Neural cell (in vitro differentiated cells): ENCODE data around the gene RNASE2. TPM values are rescaled to one million over a fixed set of nuclear protein-coding genes. Genes with fewer than 3 reads are reported as not detected.
"Not testable (repeated sequence)": the region's sequence is repeated elsewhere in the genome, so short reads cannot be mapped to it uniquely, and the experiment has no call there.

Experiments used
- H2AFZ ChIP-seq: fragments of 200-600, 300-800 bp; sonication (generic), shearing (Covaris generic); 2 replicates; pipeline ENCODE4 v1.6.0; 2014; ENCODE audit warnings: low read depth, mild to moderate bottlenecking, antibody characterized with exemption, low read length, moderate library complexity
- H3F3A ChIP-seq: fragments of 200-600 bp; shearing (Covaris generic); 2 replicates; pipeline ENCODE4 v1.6.1; 2016; ENCODE audit warnings: mild to moderate bottlenecking, moderate library complexity, mixed read lengths, antibody characterized with exemption, low read length; ENCODE audit not compliant: insufficient read depth, poor library complexity, severe bottlenecking
- H3K27ac ChIP-seq: fragments of 200-600, 300-800 bp; sonication (generic), shearing (Covaris generic); 2 replicates; pipeline ENCODE4 v1.5.1; 2014; ENCODE audit warnings: mild to moderate bottlenecking, low read length, moderate library complexity
- H3K27me3 ChIP-seq: fragments of 300-800, 200-600 bp; sonication (generic), shearing (Covaris generic); 2 replicates; pipeline ENCODE4 v1.6.0; 2014; ENCODE audit warnings: mild to moderate bottlenecking, low read depth, low read length, moderate library complexity; ENCODE audit not compliant: insufficient read depth
- H3K36me3 ChIP-seq: fragments of 300-800, 200-600 bp; sonication (generic), shearing (Covaris generic); 2 replicates; pipeline ENCODE4 v1.5.1; 2014; ENCODE audit warnings: mild to moderate bottlenecking, antibody characterized with exemption, low read length, moderate library complexity; ENCODE audit not compliant: insufficient read depth
- H3K4me2 ChIP-seq: fragments of 300-800, 200-600 bp; sonication (generic), shearing (Covaris generic); 2 replicates; pipeline ENCODE4 v1.6.0; 2014; ENCODE audit warnings: mild to moderate bottlenecking, low read length
- H3K4me3 ChIP-seq: fragments of 300-800, 200-600 bp; sonication (generic), shearing (Covaris generic); 2 replicates; pipeline ENCODE4 v1.5.1; 2014; ENCODE audit warnings: mild to moderate bottlenecking, low read length, moderate library complexity
- H3K79me2 ChIP-seq: fragments of 200-600 bp; shearing (Covaris generic); replicated peaks from 2 replicates; pipeline ENCODE4 v1.6.0; 2014; ENCODE audit warnings: mild to moderate bottlenecking, low read length, moderate library complexity; ENCODE audit not compliant: insufficient read depth
- H3K9ac ChIP-seq: fragments of 300-800, 200-600 bp; sonication (generic), shearing (Covaris generic); 2 replicates; pipeline ENCODE4 v1.6.1; 2016; ENCODE audit warnings: mild to moderate bottlenecking, low read length, mixed read lengths
- H3K9me2 ChIP-seq: fragments of 200-600 bp; shearing (Covaris generic); 2 replicates; pipeline ENCODE4 v1.6.1; 2016; ENCODE audit warnings: mild to moderate bottlenecking, low read length, mixed read lengths; ENCODE audit not compliant: insufficient read depth
- H3K9me3 ChIP-seq: fragments of 200-600, 300-800 bp; sonication (generic), shearing (Covaris generic); 2 replicates; pipeline ENCODE4 v1.6.1; 2016; ENCODE audit warnings: mild to moderate bottlenecking, mixed run types, low read length, moderate library complexity, mixed read lengths
- H4K20me1 ChIP-seq: fragments of 200-600 bp; shearing (Covaris generic); 2 replicates; pipeline ENCODE4 v1.6.1; 2016; ENCODE audit warnings: mild to moderate bottlenecking, mixed run types; ENCODE audit not compliant: insufficient read depth
- EP300 ChIP-seq: fragments of 450-650 bp; conservative IDR thresholded peaks from 2 replicates; pipeline ENCODE4 v1.6.1; 2014; ENCODE audit warnings: antibody characterized with exemption, mild to moderate bottlenecking, moderate library complexity; ENCODE audit not compliant: poor library complexity, severe bottlenecking
- EZH2 ChIP-seq: fragments of 200-600, 300-800 bp; shearing (Covaris generic), sonication (generic); IDR thresholded peaks from 2 replicates; pipeline ENCODE4 v1.6.1; 2014; ENCODE audit warnings: antibody characterized with exemption, low read length, borderline replicate concordance, mild to moderate bottlenecking; ENCODE audit not compliant: insufficient read depth, poor library complexity, severe bottlenecking
- MXI1 ChIP-seq: fragments of 450-650 bp; conservative IDR thresholded peaks from 2 replicates; pipeline ENCODE4 v1.6.1; 2014; ENCODE audit warnings: antibody characterized with exemption, mild to moderate bottlenecking; ENCODE audit not compliant: poor library complexity, severe bottlenecking
- POLR2AphosphoS5 ChIP-seq: IDR thresholded peaks from 2 replicates; pipeline ENCODE4 v1.6.1; 2012
- RAD21 ChIP-seq: fragments of 450-650 bp; conservative IDR thresholded peaks from 2 replicates; pipeline ENCODE4 v1.6.1; 2014; ENCODE audit warnings: antibody characterized with exemption, mild to moderate bottlenecking, moderate library complexity
- SMC3 ChIP-seq: fragments of 450-650 bp; conservative IDR thresholded peaks from 2 replicates; pipeline ENCODE4 v1.6.1; 2014; ENCODE audit warnings: antibody characterized with exemption, mild to moderate bottlenecking, moderate library complexity; ENCODE audit not compliant: poor library complexity
- TAF1 ChIP-seq: IDR thresholded peaks from 2 replicates; pipeline ENCODE4 v1.6.1; 2012; ENCODE audit warnings: low read depth
- polyA plus RNA-seq: library from polyadenylated mRNA; depleted of rRNA; stranded (reverse); fragments of >200 nt; gene quantifications from 2 replicates; pipeline ENCODE4 v1.2.3, GENCODE V29; 2014
- TF ChIP-seq, protein P1 (sequence below): fragments of 450-650 bp; IDR thresholded peaks from 2 replicates; pipeline ENCODE4 v1.5.1; 2014; ENCODE audit warnings: antibody characterized with exemption, mild to moderate bottlenecking, moderate library complexity; ENCODE audit not compliant: poor library complexity, severe bottlenecking
- TF ChIP-seq, protein P2 (sequence below): IDR thresholded peaks from 2 replicates; pipeline ENCODE4 v1.6.1; 2012; ENCODE audit warnings: borderline replicate concordance

Gene RNASE2
- polyA plus RNA-seq, 1 donor from 2014 or later: not detected

DNA sequence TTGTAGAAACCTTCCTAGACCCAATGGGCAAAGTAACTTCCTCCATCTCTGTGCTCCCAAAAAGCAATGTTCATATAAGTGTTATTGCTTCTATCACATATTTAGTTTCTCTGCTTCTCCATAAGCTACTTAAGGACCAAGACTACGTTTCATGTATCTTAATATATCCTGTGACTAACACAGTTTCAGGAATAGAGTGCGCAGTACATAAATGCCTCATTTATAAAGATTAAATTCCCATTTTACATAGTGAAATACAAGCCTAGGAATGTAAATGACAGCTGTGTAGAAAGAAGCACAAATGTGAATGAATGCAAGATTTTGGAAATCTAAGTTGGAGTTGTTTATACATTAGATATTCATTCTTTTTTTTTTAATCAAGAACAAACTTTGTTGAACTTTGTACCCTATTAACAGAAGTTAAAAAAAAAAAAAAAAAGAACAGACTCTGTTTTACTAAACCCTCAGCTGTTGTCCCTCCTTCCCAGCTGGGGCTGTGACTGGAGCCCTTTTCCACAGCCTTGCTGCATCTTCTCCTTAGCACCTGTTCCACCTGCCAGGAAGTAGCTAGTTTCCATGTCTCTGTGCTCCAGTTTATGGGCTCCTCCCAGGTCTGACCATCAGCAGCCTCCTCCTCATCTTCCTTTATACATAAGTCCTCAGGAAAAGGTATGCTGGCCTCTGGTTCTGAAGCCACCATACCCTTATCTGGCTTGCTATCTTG, 27.5 kb downstream of the RNASE2 start:
- no peak overlapping the region for H3K4me2 ChIP-seq
- H2AFZ ChIP-seq: no peak overlapping the region
- no peak overlapping the region for H3K27ac ChIP-seq
- no peaks in the 10 kb centered on the region for H4K20me1 ChIP-seq
- TF ChIP-seq EZH2: no peak
- no peak for TF ChIP-seq RAD21
- TF ChIP-seq MXI1: no peak
- no peak for TF ChIP-seq EP300
- no peak for TF ChIP-seq SMC3
- TF ChIP-seq TAF1: no peak
- TF ChIP-seq, protein P1, sequence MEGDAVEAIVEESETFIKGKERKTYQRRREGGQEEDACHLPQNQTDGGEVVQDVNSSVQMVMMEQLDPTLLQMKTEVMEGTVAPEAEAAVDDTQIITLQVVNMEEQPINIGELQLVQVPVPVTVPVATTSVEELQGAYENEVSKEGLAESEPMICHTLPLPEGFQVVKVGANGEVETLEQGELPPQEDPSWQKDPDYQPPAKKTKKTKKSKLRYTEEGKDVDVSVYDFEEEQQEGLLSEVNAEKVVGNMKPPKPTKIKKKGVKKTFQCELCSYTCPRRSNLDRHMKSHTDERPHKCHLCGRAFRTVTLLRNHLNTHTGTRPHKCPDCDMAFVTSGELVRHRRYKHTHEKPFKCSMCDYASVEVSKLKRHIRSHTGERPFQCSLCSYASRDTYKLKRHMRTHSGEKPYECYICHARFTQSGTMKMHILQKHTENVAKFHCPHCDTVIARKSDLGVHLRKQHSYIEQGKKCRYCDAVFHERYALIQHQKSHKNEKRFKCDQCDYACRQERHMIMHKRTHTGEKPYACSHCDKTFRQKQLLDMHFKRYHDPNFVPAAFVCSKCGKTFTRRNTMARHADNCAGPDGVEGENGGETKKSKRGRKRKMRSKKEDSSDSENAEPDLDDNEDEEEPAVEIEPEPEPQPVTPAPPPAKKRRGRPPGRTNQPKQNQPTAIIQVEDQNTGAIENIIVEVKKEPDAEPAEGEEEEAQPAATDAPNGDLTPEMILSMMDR: no peak
- TF ChIP-seq POLR2AphosphoS5: no peak
- TF ChIP-seq, protein P2, sequence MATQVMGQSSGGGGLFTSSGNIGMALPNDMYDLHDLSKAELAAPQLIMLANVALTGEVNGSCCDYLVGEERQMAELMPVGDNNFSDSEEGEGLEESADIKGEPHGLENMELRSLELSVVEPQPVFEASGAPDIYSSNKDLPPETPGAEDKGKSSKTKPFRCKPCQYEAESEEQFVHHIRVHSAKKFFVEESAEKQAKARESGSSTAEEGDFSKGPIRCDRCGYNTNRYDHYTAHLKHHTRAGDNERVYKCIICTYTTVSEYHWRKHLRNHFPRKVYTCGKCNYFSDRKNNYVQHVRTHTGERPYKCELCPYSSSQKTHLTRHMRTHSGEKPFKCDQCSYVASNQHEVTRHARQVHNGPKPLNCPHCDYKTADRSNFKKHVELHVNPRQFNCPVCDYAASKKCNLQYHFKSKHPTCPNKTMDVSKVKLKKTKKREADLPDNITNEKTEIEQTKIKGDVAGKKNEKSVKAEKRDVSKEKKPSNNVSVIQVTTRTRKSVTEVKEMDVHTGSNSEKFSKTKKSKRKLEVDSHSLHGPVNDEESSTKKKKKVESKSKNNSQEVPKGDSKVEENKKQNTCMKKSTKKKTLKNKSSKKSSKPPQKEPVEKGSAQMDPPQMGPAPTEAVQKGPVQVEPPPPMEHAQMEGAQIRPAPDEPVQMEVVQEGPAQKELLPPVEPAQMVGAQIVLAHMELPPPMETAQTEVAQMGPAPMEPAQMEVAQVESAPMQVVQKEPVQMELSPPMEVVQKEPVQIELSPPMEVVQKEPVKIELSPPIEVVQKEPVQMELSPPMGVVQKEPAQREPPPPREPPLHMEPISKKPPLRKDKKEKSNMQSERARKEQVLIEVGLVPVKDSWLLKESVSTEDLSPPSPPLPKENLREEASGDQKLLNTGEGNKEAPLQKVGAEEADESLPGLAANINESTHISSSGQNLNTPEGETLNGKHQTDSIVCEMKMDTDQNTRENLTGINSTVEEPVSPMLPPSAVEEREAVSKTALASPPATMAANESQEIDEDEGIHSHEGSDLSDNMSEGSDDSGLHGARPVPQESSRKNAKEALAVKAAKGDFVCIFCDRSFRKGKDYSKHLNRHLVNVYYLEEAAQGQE: no peak
- no peak overlapping the region for H3K4me3 ChIP-seq
- no peaks in the 10 kb centered on the region for H3K27me3 ChIP-seq
- H3K9ac ChIP-seq: no peak overlapping the region
- no peaks in the 10 kb centered on the region for H3K9me2 ChIP-seq
- no peaks in the 10 kb centered on the region for H3K9me3 ChIP-seq
- no peaks in the 10 kb centered on the region for H3K36me3 ChIP-seq
- H3F3A ChIP-seq: no peaks in the 10 kb centered on the region
- H3K79me2 ChIP-seq: no peaks in the 10 kb centered on the region

DNA sequence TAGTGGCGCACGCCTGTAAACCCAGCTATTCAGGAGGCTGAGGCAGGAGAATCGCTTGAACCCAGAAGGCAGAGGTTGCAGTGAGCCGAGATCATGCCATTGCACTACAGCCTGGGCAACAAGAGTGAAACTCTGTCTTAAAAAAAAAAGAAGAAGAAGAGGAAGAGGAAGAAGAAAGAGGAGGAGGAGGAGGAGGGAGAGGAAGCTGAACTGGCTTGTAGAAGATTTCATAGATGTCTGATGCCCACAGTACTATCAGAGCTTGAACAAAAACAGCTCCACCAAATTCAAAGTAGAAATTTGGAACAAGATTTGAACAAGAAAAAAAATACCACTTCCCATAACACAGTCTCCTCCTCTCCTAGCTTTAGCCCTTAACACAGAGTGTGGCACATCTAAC, 30.4 kb downstream of the RNASE2 start:
- H3K9me2 ChIP-seq, H3K27me3 ChIP-seq, H3K36me3 ChIP-seq: not testable (repeated sequence)

DNA sequence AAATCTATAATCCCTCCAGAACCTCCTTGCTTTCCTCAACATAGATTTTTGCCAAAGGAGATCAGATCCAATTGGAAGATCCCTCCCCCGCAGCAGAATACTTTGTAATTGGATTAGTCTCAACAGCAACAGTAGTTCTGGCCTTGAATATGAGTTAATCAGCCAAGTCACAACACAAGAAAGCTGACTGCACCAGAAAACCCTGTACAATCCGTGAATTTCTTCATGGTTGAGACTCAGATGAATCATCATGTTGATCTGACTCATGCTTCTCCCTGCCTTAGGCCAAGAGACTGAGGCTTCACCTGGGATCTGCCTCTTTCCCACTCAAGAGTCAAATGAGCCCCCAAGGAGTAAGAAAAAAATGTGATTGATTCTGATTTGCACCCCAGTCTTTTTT, 31.5 kb downstream of the RNASE2 start:
- no peaks in the 10 kb centered on the region for H4K20me1 ChIP-seq
- TF ChIP-seq MXI1: no peak
- TF ChIP-seq RAD21: no peak
- TF ChIP-seq SMC3: no peak
- H3K9me3 ChIP-seq: no peaks in the 10 kb centered on the region
- H3K36me3 ChIP-seq: no peaks in the 10 kb centered on the region
- no peak overlapping the region for H3K4me3 ChIP-seq
- no peaks in the 10 kb centered on the region for H3K9me2 ChIP-seq
- no peak overlapping the region for H3K27ac ChIP-seq
- H3K79me2 ChIP-seq: peaks cover 16% of the 10 kb centered on the region
- no peak overlapping the region for H2AFZ ChIP-seq
- no peaks in the 10 kb centered on the region for H3K27me3 ChIP-seq
- no peak overlapping the region for H3K9ac ChIP-seq
- H3K4me2 ChIP-seq: no peak overlapping the region
- H3F3A ChIP-seq: no peaks in the 10 kb centered on the region

More for the DNA sequence above, 30.4 kb downstream of the RNASE2 start:
- H2AFZ ChIP-seq, H3K79me2 ChIP-seq, H3F3A ChIP-seq, H4K20me1 ChIP-seq, H3K27ac ChIP-seq, H3K9me3 ChIP-seq, H3K4me3 ChIP-seq, H3K9ac ChIP-seq, H3K4me2 ChIP-seq: not testable (repeated sequence)
